T1000 (cell line): ENCODE results near the gene RNF222.

ENCODE experiments used
- DNase-seq: peaks from one replicate; lab custom pipeline; 2025; ENCODE audit warnings: mixed read lengths; lab: John Stamatoyannopoulos, UW

The RNF222 gene

GRCh38 chr17:8345052-8345690, 52.5 kb downstream of the RNF222 start:
- no peak for DNase-seq

- no peak for DNase-seq
These were observed 56.2 kb downstream of the RNF222 start for GRCh38 chr17:8341456-8341855.
